Lower leg skin (tissue), 4 donors: ENCODE results near the gene MYO19. TPM values are rescaled to one million over a fixed set of nuclear protein-coding genes. Genes with fewer than 3 reads are reported as not detected.
"Not testable (repeated sequence)": the region's sequence is repeated elsewhere in the genome, so short reads cannot be mapped to it uniquely, and the experiment has no call there.

Source experiments
- DNase-seq, 2 donors: peaks; one replicate each; pipeline ENCODE4 v3.0.0-alpha.2; 2019; ENCODE audit warnings: low spot score in 2 of 2
- H3K4me3 ChIP-seq: fragments of 200-600 bp; sonication (generic); 2 replicates; pipeline ENCODE4 v1.5.1; 2017; ENCODE audit warnings: mild to moderate bottlenecking, low read depth; ENCODE audit not compliant: poor library complexity, severe bottlenecking
- CTCF ChIP-seq, 3 donors: fragments of 450-650 bp; IDR thresholded peaks; one replicate each; pipeline ENCODE4 v1.5.1; 2016; ENCODE audit warnings: antibody characterized with exemption in 3 of 3, mild to moderate bottlenecking in 3 of 3, moderate library complexity in 2 of 3
- POLR2A ChIP-seq, 2 donors: fragments of 450-650 bp; IDR thresholded peaks; one replicate each; pipeline ENCODE4 v1.6.1; 2016 to 2017; ENCODE audit warnings: antibody characterized with exemption in 2 of 2, mild to moderate bottlenecking in 1 of 2, moderate library complexity in 1 of 2
- WGBS, 2 donors: methylation state at CpG; one replicate each; pipeline ENCODE4 v1.1.5; 2018; 5-methylcytosine and 5-hydroxymethylcytosine counted together
- intact Hi-C: fragments of 100-400 bp; cut with DNase I; formaldehyde crosslinking; loops from one replicate; pipeline ENCODE4 v1.15.0; 2023; ENCODE audit warnings: low total_unique reads
- total RNA-seq, 4 donors: library from RNA; depleted of rRNA; stranded (reverse); fragments of >200 nt; gene quantifications; one replicate each; pipeline ENCODE4 v1.1.0, GENCODE V29; 2016

The MYO19 gene
- total RNA-seq, 4 donors from 2014 or later = 70.5 to 167 (median 88.1) TPM

- TF ChIP-seq POLR2A (IDR thresholded peaks at IDR 0.05) (no peak), CTCF (IDR thresholded peaks at IDR 0.05) (no peak)
- DNase-seq = peak in 1 of 2 donors; percentile 54
- 88 to 100% methylated on average over 3 of the region's 3 CpGs for WGBS, 2 donors
- intact Hi-C loops = no loop called here
- no peak overlapping the region for H3K4me3 ChIP-seq
Measured at GRCh38 chr17:36514856-36515255, 19.8 kb downstream of the MYO19 start.

- intact Hi-C loops = no loop called here
- 90 to 96% methylated on average over 5 of the region's 5 CpGs for WGBS, 2 donors
- H3K4me3 ChIP-seq = no peak overlapping the region
- no peak for TF ChIP-seq POLR2A (IDR thresholded peaks at IDR 0.05)
- no peak for TF ChIP-seq CTCF (IDR thresholded peaks at IDR 0.05)
- DNase-seq = peak in 1 of 2 donors; percentile 64
Measured at GRCh38 chr17:36512641-36513040, 22.0 kb downstream of the MYO19 start.

- intact Hi-C loops = no loop called here
- WGBS, 2 donors = 80 to 91% methylated on average over 6 of the region's 6 CpGs
- H3K4me3 ChIP-seq = no peak overlapping the region
- DNase-seq = peak in 1 of 2 donors; percentile 78
- TF ChIP-seq POLR2A (IDR thresholded peaks at IDR 0.05) (no peak), CTCF (IDR thresholded peaks at IDR 0.05) (no peak)
Measured at GRCh38 chr17:36511216-36511615, 23.5 kb downstream of the MYO19 start.

GRCh38 chr17:36510636-36511035, 24.0 kb downstream of the MYO19 start:
- WGBS, 2 donors = 81 to 89% methylated on average over 12 to 13 of the region's 14 CpGs
- TF ChIP-seq POLR2A (IDR thresholded peaks at IDR 0.05) (no peak), CTCF (IDR thresholded peaks at IDR 0.05) (no peak)
- peak in 1 of 2 donors; percentile 58 for DNase-seq
- intact Hi-C loops = no loop called here
- H3K4me3 ChIP-seq = no peak overlapping the region

- intact Hi-C loops = no loop called here
- no peak for TF ChIP-seq POLR2A (IDR thresholded peaks at IDR 0.05)
- TF ChIP-seq CTCF (IDR thresholded peaks at IDR 0.05) = no peak
- peak in 1 of 2 donors; percentile 54 for DNase-seq
- 93 to 95% methylated on average over 9 of the region's 9 CpGs for WGBS, 2 donors
- H3K4me3 ChIP-seq = no peak overlapping the region
Measured at GRCh38 chr17:36509272-36509985, 25.2 kb downstream of the MYO19 start.

- WGBS, 2 donors = 91 to 100% methylated on average over 2 of the region's 2 CpGs
- DNase-seq = peak in 1 of 2 donors; percentile 48
- intact Hi-C loops, H3K4me3 ChIP-seq: not testable (repeated sequence)
Measured at GRCh38 chr17:36508439-36508838, 26.2 kb downstream of the MYO19 start.
